Brain microvascular endothelial cell (primary cell): ENCODE data around the gene AKR1C1.
"Not testable (repeated sequence)": the region's sequence is repeated elsewhere in the genome, so short reads cannot be mapped to it uniquely, and the experiment has no call there.

Experiments
- DNase-seq: peaks from one replicate; pipeline ENCODE4 v3.0.0-alpha.2; 2020
- H3K27ac ChIP-seq: fragments of 250-450 bp; sonication (Bioruptor Pico); 2 replicates; pipeline ENCODE4 v1.5.1; 2020; ENCODE audit warnings: mild to moderate bottlenecking, moderate library complexity
- H3K27me3 ChIP-seq: fragments of 250-450 bp; sonication (Bioruptor Pico); replicated peaks from 2 replicates; pipeline ENCODE4 v1.5.1; 2020; ENCODE audit warnings: mild to moderate bottlenecking
- H3K36me3 ChIP-seq: fragments of 250-450 bp; sonication (Bioruptor Pico); replicated peaks from 2 replicates; pipeline ENCODE4 v1.5.1; 2020; ENCODE audit warnings: mild to moderate bottlenecking
- H3K4me3 ChIP-seq: 2 replicates; pipeline ENCODE4 v1.5.1; 2011; ENCODE audit warnings: low read depth, mild to moderate bottlenecking, control low read depth, low read length, moderate library complexity
- in situ Hi-C: cut with HindIII; loops from 2 replicates; pipeline ENCODE4 v1.10.0; 2017; ENCODE audit warnings: low sequenced_read_pairs, low pct_ligation_motif_present
- TF ChIP-seq, protein P1 (sequence below): IDR thresholded peaks from 2 replicates; pipeline ENCODE4 v1.5.1; 2011; ENCODE audit warnings: low read depth, mild to moderate bottlenecking, moderate library complexity, low read length, control low read depth, inconsistent platforms; ENCODE audit errors: missing control alignments

The AKR1C1 gene

DNA sequence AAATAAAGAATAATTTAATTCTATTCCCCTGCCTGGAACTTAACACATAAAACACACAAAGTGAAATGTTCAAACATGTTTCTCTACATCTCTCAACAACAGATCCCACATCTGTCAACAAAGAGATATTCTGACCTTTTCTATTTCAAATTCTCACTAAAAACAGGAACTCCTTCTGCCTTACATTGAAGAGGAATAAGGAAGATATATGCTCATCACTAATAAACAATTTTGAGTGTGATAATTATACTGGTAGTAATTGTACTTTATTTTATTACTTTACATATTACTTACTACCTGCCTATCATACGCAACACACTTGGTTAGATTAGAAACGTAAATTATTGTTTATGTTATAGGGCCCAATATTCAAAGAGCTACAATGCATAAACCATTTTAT, 27.0 kb downstream of the AKR1C1 start:
- H3K36me3 ChIP-seq = no peaks in the 10 kb centered on the region
- TF ChIP-seq, protein P1, sequence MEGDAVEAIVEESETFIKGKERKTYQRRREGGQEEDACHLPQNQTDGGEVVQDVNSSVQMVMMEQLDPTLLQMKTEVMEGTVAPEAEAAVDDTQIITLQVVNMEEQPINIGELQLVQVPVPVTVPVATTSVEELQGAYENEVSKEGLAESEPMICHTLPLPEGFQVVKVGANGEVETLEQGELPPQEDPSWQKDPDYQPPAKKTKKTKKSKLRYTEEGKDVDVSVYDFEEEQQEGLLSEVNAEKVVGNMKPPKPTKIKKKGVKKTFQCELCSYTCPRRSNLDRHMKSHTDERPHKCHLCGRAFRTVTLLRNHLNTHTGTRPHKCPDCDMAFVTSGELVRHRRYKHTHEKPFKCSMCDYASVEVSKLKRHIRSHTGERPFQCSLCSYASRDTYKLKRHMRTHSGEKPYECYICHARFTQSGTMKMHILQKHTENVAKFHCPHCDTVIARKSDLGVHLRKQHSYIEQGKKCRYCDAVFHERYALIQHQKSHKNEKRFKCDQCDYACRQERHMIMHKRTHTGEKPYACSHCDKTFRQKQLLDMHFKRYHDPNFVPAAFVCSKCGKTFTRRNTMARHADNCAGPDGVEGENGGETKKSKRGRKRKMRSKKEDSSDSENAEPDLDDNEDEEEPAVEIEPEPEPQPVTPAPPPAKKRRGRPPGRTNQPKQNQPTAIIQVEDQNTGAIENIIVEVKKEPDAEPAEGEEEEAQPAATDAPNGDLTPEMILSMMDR = no peak
- no peaks in the 10 kb centered on the region for H3K27me3 ChIP-seq
- in situ Hi-C loops = no loop called here
- H3K4me3 ChIP-seq = no peak overlapping the region
- H3K27ac ChIP-seq = no peak overlapping the region
- no peak for DNase-seq

DNA sequence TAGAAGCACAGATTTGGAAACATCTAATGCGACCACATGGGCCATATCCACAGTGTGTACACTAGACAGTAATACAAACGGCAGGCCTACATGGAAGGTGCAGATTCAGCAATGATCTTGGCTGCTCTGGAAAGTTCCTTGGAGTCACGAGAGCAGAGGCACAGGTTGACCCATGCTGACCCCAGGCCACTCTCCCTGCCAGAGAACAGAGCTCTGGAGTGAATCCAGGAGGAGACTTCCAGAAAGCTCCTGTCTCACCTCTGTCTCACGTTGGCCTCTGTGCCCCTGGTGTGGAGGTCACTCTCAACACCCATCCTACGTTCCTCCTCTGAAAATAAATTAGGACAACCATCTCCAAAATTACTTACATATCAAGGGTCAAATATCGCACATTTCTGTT, 28.2 kb downstream of the AKR1C1 start:
- H3K4me3 ChIP-seq, H3K27me3 ChIP-seq, H3K36me3 ChIP-seq, H3K27ac ChIP-seq, DNase-seq, in situ Hi-C loops: not testable (repeated sequence)

DNA sequence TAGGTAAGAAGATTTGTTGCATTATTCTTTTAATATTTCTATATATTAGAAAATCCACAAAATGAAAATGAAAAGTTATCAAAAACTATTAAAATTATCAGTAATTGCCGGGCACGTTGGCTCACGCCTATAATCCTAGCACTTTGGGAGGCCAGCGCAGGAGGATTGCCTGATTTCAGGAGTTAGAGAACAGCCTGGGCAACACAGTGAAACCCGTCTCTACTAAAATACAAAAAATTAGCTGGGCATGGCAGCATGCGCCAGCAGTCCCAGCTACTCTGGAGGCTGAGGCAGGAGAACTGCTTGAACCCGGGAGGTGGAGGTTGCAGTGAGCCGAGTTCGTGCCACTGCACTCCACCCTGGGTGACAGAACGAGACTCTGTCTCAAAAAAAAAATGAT, 29.3 kb downstream of the AKR1C1 start:
- H3K4me3 ChIP-seq, in situ Hi-C loops, DNase-seq, H3K36me3 ChIP-seq, H3K27me3 ChIP-seq, H3K27ac ChIP-seq: not testable (repeated sequence)

DNA sequence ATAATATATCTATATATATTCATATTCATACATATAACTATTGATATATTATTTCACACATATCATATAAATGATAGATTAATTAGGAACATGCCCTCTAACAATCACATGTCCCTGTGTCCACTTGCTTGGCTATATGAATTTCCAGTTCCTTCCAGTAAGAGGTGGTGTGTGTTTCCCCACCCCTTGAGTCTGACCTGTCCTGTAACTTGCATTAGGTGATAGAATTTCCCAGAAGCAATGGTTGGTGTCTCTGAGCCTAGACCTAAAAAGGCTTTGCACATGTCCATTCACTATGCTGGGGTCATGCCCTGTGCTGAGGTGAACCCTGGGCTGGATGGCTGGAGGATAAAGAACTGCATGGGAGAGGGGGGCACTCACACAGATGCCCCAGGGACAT, 31.0 kb downstream of the AKR1C1 start:
- H3K27me3 ChIP-seq, DNase-seq, H3K36me3 ChIP-seq, in situ Hi-C loops, H3K4me3 ChIP-seq, H3K27ac ChIP-seq: not testable (repeated sequence)

GRCh38 chr10:4998671-4999070, 35.5 kb downstream of the AKR1C1 start:
- no peak overlapping the region for H3K27ac ChIP-seq
- TF ChIP-seq, protein P1 = no peak
- H3K36me3 ChIP-seq = no peaks in the 10 kb centered on the region
- in situ Hi-C loops = no loop called here
- no peaks in the 10 kb centered on the region for H3K27me3 ChIP-seq
- no peak overlapping the region for H3K4me3 ChIP-seq
- DNase-seq = no peak

DNA sequence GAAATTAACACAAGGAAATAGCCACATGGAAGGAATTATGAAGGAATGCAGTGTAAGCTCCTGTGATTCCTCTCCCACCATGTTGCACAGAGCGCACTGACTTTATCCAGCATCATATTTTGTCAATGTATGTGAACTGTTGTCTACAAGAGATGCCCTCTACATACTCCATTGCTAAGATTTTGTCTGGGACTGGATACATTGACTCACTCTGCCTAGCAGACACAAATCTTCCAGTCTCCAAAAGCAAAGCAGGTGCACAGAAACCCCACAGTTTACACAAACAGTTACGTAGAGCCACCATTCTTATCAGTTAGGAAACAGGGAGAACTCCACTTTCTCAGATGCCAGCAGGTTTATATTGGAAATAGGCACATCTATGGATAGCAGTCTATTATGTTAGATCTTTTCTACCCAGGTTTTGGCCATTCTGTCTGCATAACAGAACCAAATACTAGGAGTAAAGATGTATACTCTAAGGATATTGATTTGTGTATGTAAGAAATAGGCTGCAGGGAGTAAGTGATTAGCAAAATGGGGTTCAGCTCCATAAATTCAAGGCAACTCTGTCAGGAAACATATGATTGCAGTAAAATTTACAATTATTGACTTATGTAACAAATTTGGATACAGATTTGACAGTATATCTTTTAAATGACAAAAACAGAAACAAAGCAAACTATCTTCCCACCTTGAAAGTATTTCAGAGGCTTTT, 39.0 kb downstream of the AKR1C1 start:
- TF ChIP-seq, protein P1 = no peak
- in situ Hi-C loops = no loop called here
- Histone ChIP-seq H3K27ac (no peak overlapping the region), H3K36me3 (no peaks in the 10 kb centered on the region), H3K27me3 (no peaks in the 10 kb centered on the region), H3K4me3 (no peak overlapping the region)
- DNase-seq = no peak

DNA sequence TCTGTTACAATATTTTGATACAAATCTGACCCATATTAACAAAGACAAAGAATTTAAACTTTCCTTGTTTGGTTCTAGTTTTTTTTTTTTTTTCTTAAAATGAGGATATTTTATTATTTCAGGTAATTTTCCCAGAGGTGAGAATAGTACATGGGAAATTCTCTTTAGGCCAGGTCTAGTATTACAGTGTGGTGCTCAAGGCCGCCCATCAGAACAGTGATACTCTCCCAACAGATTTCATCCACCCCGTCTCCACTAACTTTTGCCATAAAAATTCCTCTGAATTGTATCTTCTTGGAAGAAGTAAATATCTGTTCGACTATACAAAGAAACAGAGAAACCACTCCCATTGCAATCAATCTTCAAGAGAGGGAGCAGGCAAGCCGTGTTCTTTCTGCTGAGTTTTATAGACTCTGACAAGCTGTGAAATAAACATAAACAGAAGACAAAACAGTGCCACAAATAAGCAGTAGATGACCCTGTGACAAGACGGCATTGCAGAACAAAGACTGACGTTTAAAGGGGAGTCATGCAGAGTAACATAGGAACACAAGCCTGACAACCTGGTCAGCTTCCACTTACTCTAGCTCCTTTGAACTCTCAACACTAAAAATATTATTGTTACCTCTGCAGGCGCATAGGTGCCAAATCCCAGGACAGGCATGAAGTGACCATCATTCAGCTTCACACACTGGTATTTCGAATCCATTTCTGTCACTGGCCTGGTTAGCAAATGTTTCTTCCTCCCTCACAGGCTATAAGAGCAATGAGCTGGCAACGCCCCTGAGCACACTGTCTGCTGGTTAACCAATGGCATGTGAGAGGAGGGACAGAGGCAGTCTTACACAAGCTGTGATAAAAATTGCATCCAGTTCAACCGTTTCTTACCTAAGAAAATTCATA, 40.2 kb downstream of the AKR1C1 start, which contains the start of gene AKR1C2:
Gene AKR1C2, minus strand, starts transcription at position 731 of the 903 bp plus-strand sequence. Its CDS starts 22 bp downstream, at position 709.
- H3K27me3 ChIP-seq, H3K27ac ChIP-seq, H3K4me3 ChIP-seq, DNase-seq, in situ Hi-C loops, H3K36me3 ChIP-seq: not testable (repeated sequence)

- H3K36me3 ChIP-seq, H3K27me3 ChIP-seq, H3K27ac ChIP-seq, in situ Hi-C loops, H3K4me3 ChIP-seq, DNase-seq: not testable (repeated sequence)
These were observed 40.8 kb downstream of the AKR1C1 start for GRCh38 chr10:5004030-5004385.

GRCh38 chr10:5004501-5004900, 41.3 kb downstream of the AKR1C1 start:
- H3K4me3 ChIP-seq, H3K36me3 ChIP-seq, in situ Hi-C loops, H3K27ac ChIP-seq, H3K27me3 ChIP-seq, DNase-seq: not testable (repeated sequence)

- H3K36me3 ChIP-seq, H3K27me3 ChIP-seq, in situ Hi-C loops, H3K4me3 ChIP-seq, DNase-seq, H3K27ac ChIP-seq: not testable (repeated sequence)
These were observed 45.8 kb downstream of the AKR1C1 start for GRCh38 chr10:5008857-5009548.

DNA sequence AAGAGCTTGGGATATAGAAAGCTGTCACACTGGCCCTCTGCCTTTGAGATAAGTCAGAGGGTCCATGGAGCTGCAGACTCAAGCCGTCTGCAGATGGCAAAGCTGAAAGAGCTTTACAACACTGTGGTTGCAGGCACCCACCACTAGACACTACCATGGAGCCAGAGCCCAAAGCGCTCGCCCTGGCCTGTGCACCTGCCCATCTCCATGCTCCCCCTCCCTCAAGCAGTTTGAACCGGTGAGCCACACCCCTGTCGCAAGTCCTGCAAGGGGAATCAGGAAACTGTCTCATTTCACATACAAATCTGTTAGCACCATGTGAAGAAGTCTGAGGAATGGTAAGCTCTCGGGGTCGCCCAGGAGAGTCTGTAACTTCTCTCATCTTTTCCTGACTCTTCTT, 46.8 kb downstream of the AKR1C1 start:
- DNase-seq, in situ Hi-C loops, H3K4me3 ChIP-seq, H3K36me3 ChIP-seq, H3K27ac ChIP-seq, H3K27me3 ChIP-seq: not testable (repeated sequence)
